Activated CD8-positive, alpha-beta memory T cell treated with anti-CD3 and anti-CD28 coated beads for 1 hour (primary cell): ENCODE data around the gene PRM2.
A peak's percentile ranks its signal among the peaks of the same experiment; 100 is the strongest.
"Not testable (repeated sequence)": the region's sequence is repeated elsewhere in the genome, so short reads cannot be mapped to it uniquely, and the experiment has no call there.

Source experiments
- DNase-seq, 2 donors: peaks; one replicate each; pipeline ENCODE4 v3.0.0-alpha.2; 2020; ENCODE audit warnings: low read depth in 1 of 2; ENCODE audit errors: extremely low read depth in 1 of 2

PRM2 gene

DNA sequence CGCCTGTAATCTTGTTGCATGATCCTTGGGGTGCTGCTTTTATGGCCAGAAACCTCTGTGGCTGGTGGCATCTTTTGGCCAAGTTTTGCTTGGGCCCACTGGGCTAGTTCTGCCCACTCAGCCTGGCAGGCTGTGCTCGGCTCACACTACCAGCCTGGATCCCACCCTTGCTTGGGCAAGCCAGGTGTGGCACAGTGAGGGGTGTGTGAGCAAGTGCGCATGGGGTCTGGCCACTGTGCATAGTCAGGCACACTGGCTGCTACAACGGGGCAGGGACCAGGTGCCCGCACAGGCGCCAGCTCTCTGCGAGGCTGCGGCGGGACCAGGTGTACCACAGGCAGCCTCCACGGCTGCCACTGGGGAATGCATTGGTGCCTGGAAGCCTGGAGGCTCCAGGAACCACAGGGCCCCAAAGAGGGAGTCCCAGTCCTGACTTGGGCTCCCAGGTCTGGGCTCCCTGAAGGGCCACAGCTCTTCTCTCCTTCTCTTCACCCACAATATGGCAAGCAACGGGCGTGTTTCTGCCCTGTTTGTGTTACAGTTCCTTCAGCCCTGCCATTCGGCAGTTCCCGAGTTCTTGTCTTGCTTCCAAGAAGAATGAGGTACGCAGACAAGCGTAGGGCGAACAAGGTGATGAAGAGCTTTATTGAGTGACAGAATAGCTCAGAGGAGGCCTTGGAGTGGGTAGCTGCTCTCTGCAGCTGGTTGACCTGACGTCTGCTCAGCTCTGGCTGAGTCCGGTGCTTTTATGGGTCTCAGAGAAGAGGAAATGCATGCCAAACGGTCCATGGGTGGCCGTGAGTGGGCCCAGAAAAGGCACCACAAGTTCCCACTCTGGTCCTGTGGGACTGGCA, 31.6 kb upstream of the PRM2 start:
- DNase-seq, result no peak

DNA sequence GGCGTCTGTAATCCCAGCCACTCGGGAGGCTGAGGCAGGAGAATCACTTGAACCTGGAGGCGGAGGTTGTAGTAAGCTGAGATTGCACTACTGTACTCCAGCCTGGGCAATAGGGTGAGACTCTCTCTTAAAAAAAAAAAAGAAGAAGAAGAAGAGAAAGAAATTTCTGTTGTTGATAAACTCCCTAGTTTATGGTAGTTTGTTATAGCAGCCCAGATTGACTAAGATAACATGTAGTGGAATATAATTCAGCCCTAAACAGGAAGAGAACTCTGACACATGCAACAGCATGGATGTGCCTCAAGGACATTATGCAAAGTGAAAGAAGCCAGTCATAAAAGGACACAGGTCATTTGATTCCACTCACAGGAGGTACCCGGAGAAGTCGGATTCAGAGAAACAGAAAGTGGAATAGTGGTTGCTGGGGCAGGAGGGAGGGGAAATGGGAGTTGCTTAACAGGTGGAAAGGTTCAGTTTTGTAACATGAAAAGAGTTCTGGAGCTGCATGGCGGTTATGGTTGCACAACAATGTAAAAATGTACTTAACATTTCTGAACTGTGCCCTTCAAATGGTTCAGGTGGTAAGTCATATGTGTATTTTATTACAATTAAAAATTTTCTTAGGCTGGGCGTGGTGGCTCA, 30.8 kb upstream of the PRM2 start:
- DNase-seq, result no peak

DNA sequence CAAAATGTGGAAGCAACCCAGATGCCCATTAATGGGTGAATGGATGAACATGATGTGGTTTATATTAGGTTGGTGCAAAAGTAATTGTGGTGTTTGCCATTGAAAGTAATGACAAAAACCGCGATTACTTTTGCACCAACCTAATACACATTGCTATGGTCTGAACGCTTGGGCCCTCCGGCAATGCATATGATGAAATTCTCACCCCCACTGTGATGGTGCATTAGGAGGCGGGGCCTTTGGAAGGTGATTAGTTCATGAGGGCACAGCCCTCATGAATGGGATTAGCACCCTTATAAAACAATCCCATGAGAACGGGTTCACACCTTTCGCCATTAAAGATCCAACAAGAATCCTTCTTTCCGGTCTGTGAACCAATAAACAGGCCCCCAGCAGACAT, 30.1 kb upstream of the PRM2 start:
- no peak for DNase-seq

DNA sequence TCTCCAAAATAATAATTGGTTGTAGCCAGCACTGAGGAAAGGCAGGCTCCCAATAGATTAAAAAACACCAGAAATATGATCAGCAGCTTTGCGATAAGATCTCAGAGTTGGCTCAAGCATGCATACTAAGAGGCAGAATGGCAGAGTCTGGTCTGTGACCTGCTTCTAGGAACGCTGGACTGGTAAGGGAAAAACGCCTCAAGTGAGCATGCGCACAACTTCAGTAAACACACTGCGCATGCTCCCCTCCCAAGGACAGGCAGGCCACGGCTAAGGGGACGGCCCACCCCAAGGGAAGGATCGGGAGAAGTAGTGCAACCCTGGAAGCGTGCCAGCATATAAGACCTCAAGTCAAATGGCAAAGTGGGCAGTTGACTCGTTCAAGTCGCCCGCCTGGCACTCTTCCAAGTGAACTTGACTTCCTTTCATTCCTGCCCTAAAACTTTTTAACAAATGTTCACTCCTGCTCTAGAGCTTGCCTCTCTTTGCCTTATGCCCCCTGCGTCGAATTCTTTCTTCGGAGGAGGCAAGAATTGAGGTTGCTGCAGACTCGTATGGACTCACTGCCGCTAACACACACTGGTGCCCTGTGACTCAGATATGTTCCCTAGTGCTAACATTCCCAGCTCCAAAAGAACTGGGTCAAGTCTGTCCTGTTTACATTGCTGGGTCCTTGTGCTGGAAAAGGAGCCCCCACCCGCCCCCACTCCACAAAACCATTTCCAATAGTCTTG, 27.3 kb upstream of the PRM2 start:
- DNase-seq, result no peak

DNA sequence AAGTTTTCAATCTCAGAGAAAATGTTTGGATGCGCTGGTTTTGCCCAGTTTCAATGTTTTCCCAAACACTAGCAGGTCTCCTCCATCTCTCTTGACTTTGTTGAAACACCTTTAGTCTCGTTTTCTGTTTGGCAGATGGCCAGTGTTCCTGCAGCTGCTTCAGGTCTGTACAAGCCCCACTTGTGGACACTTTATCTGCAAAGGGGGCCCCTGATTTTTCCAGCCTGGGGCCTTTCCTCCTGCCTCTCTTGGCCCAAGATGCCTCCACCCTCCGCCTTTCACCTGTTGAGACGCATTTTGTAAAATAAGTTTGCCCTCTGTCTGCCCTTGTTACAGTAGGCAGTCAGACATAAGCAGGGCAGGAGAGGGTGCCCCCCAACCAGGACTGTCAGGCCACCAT, 26.7 kb upstream of the PRM2 start:
- DNase-seq, result no peak

DNA sequence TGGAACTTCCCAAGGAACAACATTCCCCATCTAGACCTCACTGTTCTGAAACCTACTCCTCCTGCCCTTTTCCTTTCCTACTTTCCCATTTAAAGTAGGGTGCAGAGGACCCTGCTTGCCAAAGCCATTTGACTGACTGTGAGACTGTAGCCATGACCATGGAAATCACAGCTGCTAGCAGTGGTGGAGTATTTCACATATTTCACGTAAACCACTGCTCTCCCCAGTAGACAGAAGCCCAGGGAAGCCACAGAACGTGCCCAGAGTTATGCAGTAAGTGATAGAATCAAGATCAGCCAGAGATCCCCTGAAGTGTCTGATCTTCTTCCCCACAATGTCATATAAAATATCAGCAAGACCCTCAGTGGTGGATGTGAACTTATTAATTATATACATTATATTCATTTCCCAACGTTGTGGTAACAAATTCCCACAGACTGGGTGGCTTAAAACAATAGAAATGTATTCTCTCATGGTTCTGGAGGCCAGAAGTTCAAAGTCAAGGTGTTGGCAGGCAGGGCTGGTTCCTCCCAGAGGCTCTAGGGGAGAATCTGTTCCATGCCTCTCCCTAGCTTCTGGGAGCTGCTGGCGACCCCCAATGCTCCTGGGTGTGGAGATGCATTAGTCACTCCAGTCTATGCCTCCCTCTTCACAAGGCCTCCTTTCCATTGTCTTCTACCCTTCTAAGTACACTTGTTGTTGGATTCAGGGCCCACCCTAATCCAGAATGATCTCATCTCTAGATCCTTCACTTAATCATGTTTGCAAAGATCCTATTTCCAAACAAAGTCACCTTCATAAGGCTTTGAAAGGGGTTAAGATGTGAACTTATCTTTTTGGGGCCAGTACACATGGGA, 25.6 kb upstream of the PRM2 start:
- DNase-seq, result no peak

DNA sequence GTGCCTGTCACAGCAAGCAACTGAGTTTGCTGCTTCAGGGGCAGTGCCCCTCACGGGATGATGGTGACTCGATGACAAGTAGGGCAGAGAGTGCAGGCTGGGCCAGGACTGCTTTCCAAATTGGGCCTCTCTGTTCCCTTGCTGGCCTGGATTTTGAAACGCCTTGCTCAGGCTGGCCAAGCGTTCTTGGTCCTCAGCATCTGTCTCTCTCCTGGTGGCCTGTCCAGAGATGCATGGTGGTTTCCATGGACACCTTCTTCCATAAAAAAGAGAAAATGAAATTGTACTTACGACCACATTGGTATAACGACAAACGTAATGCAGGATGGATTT, 24.2 kb upstream of the PRM2 start:
- no peak for DNase-seq

DNA sequence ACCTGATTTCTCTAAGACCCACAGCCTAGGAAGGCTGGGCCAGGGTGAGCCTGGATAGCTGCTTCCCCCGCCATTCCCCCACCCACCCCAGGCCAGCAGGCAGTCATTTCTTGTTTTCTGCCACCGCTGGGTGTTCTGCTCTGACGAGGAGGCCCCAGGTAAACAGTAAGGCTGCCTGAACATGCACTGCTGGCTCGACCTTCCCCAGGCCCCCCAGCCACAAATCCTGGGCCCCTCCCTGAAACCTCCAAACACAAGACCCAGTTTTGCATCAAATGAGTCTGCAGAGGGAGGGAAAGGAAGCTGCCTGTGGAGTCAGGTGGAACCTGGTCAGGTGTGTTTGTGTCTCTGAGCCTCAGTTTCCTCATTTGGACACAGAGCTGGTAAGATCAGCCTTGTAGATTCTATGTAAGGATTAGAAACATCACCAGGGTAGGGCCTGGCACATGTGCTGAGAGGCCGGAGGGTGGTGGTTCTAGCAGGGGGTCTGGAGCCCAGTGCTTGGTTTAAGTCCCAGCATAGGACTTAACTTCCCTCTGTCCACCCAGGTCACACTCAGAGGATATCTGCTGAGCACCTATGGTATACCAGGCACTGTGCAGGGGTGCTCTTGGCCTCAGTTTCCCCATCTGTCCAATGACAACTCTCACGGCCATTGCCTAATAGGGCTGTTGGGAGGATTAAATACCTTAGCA, 23.7 kb upstream of the PRM2 start:
- no peak for DNase-seq

DNA sequence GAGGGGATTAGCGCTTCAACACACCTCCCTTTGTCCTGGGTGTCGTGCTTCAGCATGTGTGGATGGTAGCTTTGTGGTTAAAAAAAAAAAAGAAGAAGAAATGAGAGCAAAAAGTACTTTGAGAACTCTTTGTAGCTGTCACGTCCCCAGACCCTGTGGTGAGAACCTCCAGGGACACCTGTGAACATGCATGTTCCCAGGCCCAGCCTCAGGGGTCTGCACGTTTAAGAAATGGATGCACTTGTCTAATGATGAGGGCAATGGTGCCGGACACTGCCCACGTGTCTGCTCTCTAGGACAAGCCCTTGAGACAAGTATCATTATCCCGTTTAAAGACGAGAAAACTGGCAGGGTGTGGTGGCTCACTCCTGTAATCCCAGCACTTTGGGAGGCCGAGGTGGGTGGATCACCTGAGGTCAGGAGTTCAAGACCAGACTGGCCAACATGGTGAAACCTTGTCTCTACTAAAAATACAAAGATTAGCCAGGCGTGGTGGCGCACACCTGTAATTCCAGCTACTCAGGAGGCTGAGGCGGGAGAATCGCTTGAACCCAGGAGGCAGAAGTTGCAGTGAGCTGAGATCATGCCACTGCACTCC, 22.8 kb upstream of the PRM2 start:
- not testable (repeated sequence) for DNase-seq

DNA sequence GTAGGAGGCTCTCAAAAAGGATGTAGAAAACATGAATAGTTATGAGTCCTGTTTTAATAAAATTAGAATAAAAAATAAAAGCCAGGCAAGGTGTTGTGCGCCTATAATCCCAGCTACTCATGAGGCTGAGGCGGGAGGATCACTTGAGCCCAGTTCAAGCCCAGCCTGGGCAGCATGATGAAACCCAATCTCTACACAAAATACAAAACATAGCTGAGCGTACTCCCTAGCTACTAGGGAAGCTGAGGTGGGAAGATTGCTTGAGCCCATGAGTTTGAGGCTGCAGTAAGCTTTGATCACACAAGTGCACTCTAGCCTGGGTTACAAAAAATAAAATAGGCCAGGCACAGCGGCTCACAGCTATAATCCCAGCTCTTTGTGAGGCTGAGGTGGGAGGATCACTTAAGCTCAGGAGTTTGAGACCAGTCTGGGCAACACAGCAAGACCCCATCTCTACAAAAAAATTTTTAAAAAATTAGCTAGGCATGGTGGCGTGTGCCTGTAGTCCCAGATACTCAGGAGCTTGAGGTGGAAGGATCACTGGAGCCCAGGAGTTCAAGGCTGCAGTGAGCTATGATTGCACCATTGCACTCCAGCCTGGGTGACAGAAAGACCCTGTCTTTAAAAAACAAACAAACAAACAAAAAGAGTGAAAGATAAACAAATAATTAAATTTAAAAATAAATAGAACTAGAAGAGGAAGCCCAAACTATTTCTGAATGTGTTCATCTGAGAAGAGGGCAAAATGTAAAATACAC, 22.0 kb upstream of the PRM2 start:
- no peak for DNase-seq

DNA sequence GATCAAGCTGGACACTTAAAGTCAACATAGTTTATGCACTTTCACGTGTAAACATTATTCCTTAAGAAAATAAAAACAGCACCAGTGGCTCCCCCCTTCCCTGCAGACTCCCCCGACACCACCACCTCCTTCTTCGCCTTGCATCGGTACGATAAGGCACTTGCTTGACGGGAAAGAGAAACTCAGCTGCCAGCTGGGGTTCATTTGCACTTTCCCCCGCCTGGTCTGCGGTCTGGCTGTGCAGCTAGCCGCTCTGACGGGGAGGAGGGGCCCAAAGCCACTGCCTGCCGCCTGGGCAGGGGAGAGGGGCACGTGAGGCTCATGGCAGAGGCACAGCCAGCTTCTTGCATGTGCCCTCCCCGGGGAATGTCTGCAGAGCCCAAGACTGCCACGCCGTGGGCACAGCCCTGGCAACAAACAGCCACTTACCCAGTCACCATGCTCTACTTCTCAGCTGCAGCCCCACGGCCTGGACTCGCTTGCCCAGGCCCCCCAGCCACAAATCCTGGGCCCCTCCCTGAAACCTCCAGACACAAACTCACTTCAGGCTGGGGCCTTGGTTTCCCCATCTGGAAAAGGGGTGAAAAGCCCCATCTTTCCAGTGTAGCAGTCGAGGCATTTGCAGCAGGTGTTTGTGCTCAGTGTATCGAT, 21.3 kb upstream of the PRM2 start:
- peak; percentile 31 to 51 for DNase-seq

DNA sequence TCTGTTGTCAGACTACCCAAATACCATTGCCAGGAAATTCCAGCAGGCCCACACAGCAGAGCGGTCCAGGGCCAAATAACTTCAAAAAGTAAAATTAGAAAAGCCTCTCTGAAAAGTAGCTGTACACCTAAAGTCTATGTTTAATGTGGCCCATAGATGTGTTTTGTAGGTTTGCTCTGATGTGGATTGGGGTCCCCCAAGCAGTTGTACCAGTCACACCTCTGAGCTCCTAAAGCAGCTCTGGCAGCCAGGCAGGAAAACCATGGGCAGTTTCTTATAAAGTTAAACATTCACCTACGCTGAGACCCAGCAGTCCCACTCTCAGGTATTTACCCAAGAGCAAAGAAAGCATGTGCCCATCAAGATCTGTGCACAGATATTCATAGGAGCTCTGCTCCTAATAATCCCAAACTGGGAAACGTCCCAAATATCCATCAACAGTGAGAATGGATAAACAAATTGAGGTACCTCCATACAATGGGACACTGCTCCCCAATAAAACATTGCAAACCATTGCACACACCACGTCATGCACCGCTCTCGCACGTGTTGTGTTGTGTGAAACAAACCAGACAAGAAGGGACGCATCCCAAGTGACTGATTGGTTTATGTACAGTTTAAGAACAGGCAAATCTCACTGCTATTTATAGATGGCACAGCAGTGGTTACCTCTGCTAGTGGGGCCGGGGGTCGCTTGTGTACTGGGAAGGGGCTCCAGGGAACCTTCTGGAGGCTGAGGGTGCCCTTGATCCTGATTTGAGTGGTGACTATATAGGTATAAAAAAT, 20.6 kb upstream of the PRM2 start:
- no peak for DNase-seq

DNA sequence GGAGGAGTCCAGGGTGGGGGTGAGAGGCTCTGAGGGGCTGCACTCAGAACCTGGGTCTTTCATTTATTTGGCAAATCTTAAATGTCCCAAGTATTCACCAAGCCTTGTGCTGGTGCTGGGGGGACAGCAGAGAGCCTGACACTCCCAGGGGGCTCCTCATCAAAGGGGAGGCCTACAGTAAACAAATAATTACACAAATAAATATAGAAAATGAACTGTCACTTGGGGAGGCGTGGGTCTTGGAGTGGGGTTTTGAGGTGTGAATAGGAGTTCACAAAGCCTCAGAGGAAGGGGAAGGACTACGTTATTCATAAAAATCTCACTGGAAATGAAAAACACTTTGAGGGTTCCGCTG, 20.0 kb upstream of the PRM2 start:
- no peak for DNase-seq

DNA sequence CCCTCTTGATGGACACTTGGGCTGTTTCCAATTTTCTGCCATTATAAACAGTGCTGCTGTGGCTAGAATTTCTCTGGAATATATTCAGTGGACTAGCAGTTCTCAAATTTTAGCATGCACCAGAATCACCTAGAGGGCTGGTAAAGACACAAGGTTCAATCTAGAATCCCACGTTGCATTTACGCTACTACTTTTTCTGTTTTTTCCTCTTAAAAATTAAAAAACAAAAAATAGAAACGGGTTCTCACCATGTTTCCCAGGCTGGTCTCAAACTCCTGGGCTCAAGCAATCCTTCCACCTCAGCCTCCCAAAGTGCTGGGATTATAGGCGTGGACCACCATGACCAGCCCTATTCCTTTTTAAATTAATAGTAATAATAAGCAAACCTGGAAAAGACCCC, 19.4 kb upstream of the PRM2 start:
- DNase-seq, result no peak

DNA sequence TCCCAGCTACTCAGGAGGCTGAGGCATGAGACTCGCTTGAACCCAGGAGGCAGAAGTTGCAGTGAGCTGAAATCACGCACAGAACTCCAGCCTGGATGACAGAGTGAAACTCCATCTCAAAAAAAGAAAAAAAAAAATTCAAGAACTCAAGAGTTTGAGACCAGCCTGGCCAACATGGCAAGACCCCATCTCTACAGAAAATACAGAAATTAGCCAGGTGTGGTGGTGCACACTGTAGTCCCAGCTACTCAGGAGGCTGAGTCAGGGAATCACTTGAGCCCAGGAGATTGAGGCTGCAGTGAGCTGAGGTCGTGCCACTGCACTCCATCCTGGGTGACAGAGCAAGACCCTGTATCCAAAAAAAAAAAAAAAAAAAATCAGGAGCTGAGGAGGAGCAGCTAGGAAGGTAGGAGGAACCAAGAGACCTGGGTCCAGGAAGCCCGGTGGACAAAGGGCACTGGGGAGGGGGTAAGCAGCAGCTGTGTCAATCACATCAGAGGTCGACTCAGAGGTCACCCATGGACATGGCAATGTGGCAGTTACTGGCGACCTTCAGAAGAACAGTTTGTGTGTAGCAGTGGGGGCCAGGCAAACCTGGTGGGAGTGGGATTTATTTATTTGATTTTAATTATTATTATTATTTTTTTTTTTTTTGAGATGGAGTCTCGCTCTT, 15.9 kb upstream of the PRM2 start:
- no peak for DNase-seq

DNA sequence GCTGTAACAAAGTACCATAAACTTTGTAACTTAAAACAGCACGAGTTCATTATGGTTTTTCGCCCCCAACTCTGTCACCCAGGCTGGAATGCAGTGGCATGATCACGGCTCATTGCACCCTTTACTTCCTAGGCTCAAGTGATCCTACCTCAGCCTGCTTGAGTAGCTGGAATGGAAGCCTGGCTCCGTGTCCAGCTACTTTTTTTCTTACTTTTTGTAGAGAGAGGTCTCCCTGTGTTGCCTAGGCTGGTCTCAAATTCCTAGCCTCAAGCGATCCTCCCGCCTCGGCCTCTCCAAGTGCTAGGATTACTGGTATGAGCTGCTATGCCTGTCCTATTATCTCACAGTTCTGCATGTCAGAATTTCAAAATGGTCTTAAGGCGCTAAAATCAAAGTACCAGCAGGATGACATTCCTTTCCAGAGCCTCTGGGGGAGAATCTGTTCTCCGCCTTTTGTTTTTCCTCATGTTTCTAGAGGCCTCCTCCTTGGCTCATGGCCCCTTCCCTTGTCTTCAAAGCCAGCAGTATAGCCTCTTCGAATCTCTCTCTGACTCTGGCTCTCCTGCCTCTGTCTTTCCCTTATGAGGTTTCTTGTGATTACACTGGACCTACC, 14.9 kb upstream of the PRM2 start:
- no peak for DNase-seq
